ENCODE results near the gene IL12RB2.

IL12RB2 gene

DNA sequence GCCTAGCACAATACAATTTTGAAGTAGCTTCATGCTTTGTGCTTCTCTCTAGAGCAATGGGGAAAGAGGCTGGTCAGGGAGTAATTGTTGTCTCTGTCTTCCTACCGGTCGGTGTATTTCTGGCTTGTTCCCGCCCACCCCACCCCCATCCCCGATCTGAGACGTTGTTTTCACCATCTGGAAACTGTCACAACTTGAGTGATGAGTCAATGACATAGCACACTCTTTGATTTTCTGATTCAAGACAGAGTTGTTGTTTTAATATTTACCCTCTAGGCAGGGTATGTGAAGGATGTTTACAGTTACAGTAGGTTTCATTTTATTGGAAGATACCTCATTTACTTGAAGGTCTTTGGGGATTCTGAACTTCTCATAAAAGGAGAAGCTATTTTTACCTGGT lies 7.0 kb downstream of the IL12RB2 start:
- DNase-seq: peak; percentile 12

DNA sequence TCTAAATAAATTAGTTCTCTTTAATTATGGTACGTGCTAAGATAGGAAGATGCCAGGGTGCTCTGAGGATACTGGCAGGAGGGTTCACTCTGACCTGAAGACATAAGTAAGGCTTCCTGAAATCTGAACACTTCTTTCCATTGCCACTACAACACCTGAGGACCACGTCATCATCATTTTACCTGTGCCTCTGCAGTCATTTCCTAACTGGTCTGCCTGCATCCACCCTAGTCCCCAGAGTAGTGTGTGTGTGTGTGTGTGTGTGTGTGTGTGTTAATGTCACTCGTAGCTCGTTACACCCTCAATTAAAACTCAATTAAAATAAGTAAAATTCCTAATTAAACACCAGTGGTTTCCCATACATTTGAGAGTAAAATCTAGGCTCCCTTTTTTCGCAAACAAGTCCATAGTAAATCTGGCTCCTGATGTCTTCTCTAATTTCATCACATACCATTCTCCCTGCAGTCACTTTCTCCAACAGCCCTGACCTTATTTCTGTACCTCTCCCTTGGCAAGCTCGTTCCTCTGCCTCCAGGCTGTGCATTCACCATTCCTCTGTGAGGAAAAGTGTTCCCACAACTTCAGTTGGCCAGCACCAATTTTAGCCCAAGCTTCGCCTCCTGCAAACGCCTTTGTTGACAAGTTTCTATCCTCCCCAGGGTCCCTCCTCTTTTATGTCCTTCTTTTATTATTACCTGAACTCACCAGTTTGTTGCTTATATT lies 8.7 kb downstream of the IL12RB2 start:
- DNase-seq: no peak

GRCh38 chr1:67316918-67317317 lies 9.2 kb downstream of the IL12RB2 start:
- DNase-seq: no peak

GRCh38 chr1:67317803-67318202 lies 10.1 kb downstream of the IL12RB2 start:
- DNase-seq: no peak

- DNase-seq: no peak
These were observed 14.8 kb downstream of the IL12RB2 start for GRCh38 chr1:67322442-67322841.

DNA sequence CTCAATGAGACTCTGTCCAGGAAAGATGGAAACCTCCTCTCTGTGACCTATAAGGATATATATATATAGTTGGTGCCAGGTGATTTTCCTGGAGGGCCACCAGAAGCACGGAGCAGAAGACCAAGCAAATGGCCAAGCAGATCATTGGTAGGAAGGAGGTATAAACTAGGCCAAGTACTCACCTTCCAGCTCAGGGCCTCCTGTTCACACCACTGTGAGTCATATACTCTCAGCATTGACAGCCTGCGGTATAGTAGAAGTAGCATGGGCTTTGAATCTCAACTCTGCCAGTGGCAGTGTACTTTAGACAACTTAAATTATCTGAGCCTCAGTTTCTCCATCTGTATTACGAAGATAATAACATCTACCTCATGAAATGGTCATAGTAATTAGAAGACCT lies 15.4 kb downstream of the IL12RB2 start:
- no peak for DNase-seq

DNA sequence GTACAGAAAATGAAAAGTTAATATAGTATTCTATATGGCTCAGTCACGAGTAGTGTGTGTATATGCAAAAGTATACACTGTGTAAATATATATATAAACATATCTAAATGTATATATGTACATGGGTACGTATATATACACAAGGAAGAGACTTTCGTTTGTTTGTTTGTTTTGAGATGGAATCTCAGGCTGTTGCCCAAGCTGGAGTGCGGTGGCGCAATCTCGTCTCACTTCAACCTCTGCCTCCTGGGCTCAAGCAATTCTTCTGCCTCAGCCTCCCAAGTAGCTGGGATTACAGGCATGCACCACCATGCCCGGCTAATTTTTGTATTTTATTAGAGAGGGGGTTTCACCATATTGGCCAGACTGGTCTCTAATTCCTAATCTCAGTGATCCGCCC lies 16.4 kb downstream of the IL12RB2 start:
- DNase-seq: no peak

DNA sequence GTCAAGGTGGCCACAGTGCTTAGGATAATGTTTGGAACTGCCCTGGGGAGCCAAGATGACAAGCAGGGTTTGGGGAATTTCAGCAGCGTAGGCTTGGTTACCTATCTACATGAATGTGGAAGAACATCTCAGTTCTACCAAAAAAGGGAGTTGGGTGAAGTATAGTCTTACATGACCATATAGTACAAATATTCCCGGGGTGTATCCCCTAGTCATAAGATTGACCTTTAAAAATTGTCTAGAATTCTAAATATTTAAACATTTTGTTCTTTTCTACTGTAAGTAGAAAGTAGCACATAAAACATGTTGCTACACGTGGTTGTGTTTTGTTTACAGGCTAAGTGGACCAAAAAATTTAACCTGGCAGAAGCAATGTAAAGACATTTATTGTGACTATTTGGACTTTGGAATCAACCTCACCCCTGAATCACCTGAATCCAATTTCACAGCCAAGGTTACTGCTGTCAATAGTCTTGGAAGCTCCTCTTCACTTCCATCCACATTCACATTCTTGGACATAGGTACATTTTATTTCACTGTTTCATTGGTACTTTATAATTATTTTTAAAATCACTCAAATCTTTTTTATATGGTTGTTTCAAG lies 20.3 kb downstream of the IL12RB2 start:
- DNase-seq: no peak

- no peak for DNase-seq
These were observed 25.2 kb downstream of the IL12RB2 start for GRCh38 chr1:67332653-67333529.

DNA sequence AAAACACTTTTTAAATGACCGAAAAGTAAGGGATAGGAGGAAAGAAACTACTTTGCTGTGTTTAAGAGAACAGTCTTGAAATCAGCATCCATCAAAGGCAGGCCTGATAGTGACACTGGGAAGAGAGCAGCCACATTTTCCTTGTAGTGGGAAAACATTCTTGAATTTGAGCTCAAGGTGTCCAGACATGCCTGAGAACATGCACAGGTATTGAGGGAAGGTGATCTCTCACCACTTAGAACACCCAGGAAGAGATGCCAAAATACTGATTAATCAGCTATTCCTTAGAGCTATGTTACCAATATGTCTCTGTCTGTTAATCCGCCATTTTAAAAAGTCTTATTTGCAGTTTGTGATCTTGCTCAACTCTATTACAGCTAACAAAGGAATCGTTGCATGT lies 25.9 kb downstream of the IL12RB2 start:
- no peak for DNase-seq

GRCh38 chr1:67335411-67335810 lies 27.7 kb downstream of the IL12RB2 start:
- DNase-seq: no peak

DNA sequence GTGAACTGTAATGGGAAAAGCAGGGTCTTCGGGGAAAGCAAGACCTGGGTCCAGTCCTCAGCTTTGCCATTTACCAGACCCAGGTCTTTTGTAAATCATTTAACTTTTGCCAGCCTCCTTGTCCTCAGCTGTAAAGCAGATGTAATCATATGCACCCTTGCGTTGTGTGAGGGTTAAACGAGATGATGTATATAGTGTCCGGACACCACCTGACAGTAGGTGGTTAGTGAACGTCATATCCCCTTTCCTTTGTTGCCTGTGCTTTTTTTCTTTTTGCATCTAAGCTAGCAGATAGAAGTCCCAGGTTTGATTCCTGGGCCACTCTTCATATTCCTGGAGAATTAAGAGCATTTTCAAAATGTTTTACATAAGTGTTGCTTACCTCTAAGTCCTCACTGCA lies 28.5 kb downstream of the IL12RB2 start:
- no peak for DNase-seq

- no peak for DNase-seq
These were observed 29.1 kb downstream of the IL12RB2 start for GRCh38 chr1:67336783-67337182.

DNA sequence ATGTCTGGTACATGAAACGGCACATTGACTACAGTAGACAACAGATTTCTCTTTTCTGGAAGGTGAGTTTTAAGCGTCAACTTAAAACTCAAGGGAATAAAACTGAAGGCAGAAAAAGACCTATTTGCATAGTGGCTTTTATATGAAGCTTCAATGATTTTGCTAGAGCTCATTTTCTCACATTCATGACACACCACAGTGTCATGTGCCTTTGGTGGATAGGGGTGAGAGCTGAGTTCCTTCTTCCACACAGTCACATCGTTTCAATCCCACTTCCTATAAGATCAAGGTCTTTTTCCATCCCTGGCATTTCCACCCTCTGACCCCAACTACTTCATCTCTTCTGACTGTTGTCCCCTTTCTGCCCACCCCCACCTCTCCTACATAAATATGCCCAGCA lies 31.0 kb downstream of the IL12RB2 start:
- peak; percentile 66 for DNase-seq

DNA sequence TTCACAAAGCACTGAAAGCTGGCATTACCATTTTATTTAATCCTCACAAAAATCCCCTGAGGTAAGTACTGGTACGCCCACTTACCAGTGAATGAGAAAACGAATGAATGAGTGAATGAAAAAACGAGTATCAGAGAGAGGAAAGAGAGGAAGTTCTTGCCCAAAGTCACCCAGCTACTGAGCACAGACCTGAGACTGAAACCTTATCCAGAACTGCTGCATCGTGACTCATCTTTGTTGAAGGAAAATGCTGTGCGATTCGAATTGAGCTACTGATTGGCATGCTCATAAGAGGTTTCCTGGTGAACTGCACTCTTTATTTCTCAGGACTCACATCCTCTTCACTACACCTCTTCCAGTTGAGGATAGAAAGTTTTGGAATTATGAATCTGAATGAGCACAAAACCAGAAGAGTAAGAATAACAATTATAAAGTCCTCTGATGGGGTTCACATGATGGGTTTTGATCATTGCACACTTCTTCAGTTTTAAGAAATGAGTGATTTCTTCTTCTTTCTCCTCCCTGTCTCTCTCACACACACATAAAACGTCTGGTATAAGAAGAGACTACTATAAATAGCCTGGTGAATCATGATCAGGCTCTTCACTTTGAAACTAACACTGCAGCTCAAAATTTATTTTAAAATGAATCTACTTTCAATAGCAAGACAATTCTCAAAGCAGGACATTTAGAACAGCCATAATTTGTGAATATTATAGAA lies 32.1 kb downstream of the IL12RB2 start:
- DNase-seq: peak; percentile 43

- peak; percentile 56 for DNase-seq
These were observed 34.6 kb downstream of the IL12RB2 start for GRCh38 chr1:67342076-67342890.

- DNase-seq: no peak
These were observed 37.9 kb downstream of the IL12RB2 start for GRCh38 chr1:67345556-67345955.

GRCh38 chr1:67346982-67347381 lies 39.3 kb downstream of the IL12RB2 start:
- no peak for DNase-seq

DNA sequence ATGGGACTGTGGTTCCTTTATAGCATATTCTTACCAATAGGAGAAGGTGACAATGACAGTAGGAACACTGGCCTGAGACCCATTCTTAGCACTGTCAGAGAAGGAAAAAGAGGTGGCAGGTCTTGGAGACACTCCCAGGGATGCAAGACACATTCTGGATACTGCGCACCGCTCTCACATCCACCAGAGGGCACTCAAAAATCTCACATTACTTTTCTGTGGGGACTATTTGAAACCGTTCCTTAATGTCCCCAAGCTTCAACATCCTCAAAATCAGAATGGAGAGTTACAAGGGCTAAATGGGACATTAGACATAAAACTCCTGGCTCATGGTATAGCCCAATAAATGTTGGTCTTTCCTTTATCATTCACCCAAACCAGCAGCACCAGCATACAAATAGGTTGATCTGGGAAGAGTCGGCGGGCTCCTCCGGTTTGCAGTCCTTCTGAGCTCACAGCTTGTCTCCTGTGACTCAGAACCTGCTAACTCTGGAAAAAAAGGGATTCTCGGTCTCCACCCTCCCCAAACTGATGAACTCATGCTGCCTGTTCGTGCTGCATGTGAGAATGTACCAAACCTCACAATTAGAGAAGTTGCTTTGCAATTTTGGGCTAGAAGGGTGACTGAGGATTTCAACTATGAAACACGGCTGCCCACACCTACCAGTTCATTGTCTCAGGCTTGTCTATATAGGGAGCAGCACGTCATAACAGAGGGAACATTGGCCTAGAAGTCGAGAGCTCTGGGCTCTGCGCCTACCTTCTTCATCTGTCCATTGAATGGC lies 40.2 kb downstream of the IL12RB2 start:
- DNase-seq: peak; percentile 41

- DNase-seq: no peak
These were observed 41.0 kb downstream of the IL12RB2 start for GRCh38 chr1:67348586-67349252.

DNA sequence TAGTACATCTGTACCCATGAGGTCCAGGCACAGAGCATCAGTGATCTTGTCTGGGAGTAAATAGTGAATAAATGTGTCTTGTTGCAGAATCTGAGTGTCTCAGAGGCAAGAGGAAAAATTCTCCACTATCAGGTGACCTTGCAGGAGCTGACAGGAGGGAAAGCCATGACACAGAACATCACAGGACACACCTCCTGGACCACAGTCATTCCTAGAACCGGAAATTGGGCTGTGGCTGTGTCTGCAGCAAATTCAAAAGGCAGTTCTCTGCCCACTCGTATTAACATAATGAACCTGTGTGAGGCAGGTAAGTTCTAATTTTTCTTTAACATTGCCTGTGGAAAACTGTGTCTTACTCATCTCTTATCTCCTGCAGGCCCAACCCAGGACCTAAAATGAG lies 43.1 kb downstream of the IL12RB2 start:
- DNase-seq: no peak

Measured in inflammatory macrophage treated with lipopolysaccharide for 4 hours (primary cell).